ENCODE data around the gene SLC49A4.

Gene SLC49A4

GRCh38 chr3:122786066-122786465 lies 8.8 kb upstream of the SLC49A4 start:
- DNase-seq: no peak

- no peak for DNase-seq
These were observed 7.0 kb upstream of the SLC49A4 start for GRCh38 chr3:122787872-122788271.

- DNase-seq: no peak
These were observed 5.1 kb upstream of the SLC49A4 start for GRCh38 chr3:122789585-122790273.

GRCh38 chr3:122793568-122794416 lies 1.1 kb upstream of the SLC49A4 start, which contains the start of gene HSPBAP1:
Gene HSPBAP1, minus strand, starts transcription at chr3:122793831. Its CDS starts 151 bp downstream, at chr3:122793680.
- DNase-seq: peak; percentile 90

GRCh38 chr3:122794483-122794778 lies 438 bp upstream of the SLC49A4 start:
- DNase-seq: no peak

- no peak for DNase-seq
These were observed 866 bp downstream of the SLC49A4 start for GRCh38 chr3:122795674-122796195.

- DNase-seq: no peak
These were observed 2.4 kb downstream of the SLC49A4 start for GRCh38 chr3:122797291-122797690.

GRCh38 chr3:122799322-122799721 lies 4.5 kb downstream of the SLC49A4 start:
- DNase-seq: no peak

- no peak for DNase-seq
These were observed 5.2 kb downstream of the SLC49A4 start for GRCh38 chr3:122800031-122800430.

GRCh38 chr3:122800706-122801237 lies 5.9 kb downstream of the SLC49A4 start:
- DNase-seq: no peak

GRCh38 chr3:122802323-122802722 lies 7.5 kb downstream of the SLC49A4 start:
- DNase-seq: no peak

GRCh38 chr3:122803977-122804376 lies 9.1 kb downstream of the SLC49A4 start:
- DNase-seq: no peak

GRCh38 chr3:122810734-122811133 lies 15.9 kb downstream of the SLC49A4 start:
- no peak for DNase-seq

- DNase-seq: no peak
These were observed 21.7 kb downstream of the SLC49A4 start for GRCh38 chr3:122816587-122816986.

- no peak for DNase-seq
These were observed 29.9 kb downstream of the SLC49A4 start for GRCh38 chr3:122824465-122825381.

GRCh38 chr3:122825460-122825859 lies 30.6 kb downstream of the SLC49A4 start:
- DNase-seq: no peak

GRCh38 chr3:122826278-122826677 lies 31.4 kb downstream of the SLC49A4 start:
- DNase-seq: no peak

- DNase-seq: no peak
These were observed 33.4 kb downstream of the SLC49A4 start for GRCh38 chr3:122828281-122828680.

GRCh38 chr3:122835590-122835989 lies 40.7 kb downstream of the SLC49A4 start:
- DNase-seq: no peak

- no peak for DNase-seq
These were observed 48.7 kb downstream of the SLC49A4 start for GRCh38 chr3:122843604-122844003.

GRCh38 chr3:122857019-122857418 lies 62.1 kb downstream of the SLC49A4 start:
- DNase-seq: no peak

- DNase-seq: no peak
These were observed 63.5 kb downstream of the SLC49A4 start for GRCh38 chr3:122858373-122858772.
